Sigmoid colon (tissue), 4 donors: ENCODE measurements around the gene CHDH.

Experiments
- CTCF ChIP-seq, 4 experiments: fragments of 450-650 bp in 3 of 4; fragments of 200-600 bp in 1 of 4; IDR thresholded peaks; one replicate each; pipeline ENCODE4 v1.5.1; 2016 to 2019; ENCODE audit warnings: antibody characterized with exemption in 4 of 4, mild to moderate bottlenecking in 3 of 4, moderate library complexity in 2 of 4
- EP300 ChIP-seq, 4 donors: sonication (generic); formaldehyde crosslinking; IDR thresholded peaks; one replicate each; pipeline ENCODE4 v1.6.1; 2017; ENCODE audit warnings: antibody characterized with exemption in 4 of 4
- POLR2A ChIP-seq, 2 donors: fragments of 450-650 bp; IDR thresholded peaks; one replicate each; pipeline ENCODE4 v1.6.1; 2016; ENCODE audit warnings: antibody characterized with exemption in 2 of 2, mild to moderate bottlenecking in 2 of 2, moderate library complexity in 2 of 2
- POLR2AphosphoS5 ChIP-seq, 4 donors: sonication (generic); formaldehyde crosslinking; IDR thresholded peaks; one replicate each; pipeline ENCODE4 v1.6.1; 2017; ENCODE audit warnings: antibody characterized with exemption in 4 of 4

- TF ChIP-seq CTCF (IDR thresholded peaks at IDR 0.05), result no peak
- TF ChIP-seq POLR2A (IDR thresholded peaks at IDR 0.05), result no peak
- no peak for TF ChIP-seq EP300 (IDR thresholded peaks at IDR 0.05)
- TF ChIP-seq POLR2AphosphoS5 (IDR thresholded peaks at IDR 0.05), result no peak
Measured at GRCh38 chr3:53780171-53780570, 66.0 kb downstream of the CHDH start.
